Naive thymus-derived CD4-positive, alpha-beta T cell (primary cell): ENCODE data around the gene SLC17A5. TPM values are rescaled to one million over a fixed set of nuclear protein-coding genes. Genes with fewer than 3 reads are reported as not detected.
"Not testable (repeated sequence)": the region's sequence is repeated elsewhere in the genome, so short reads cannot be mapped to it uniquely, and the experiment has no call there.

Experiments used
- ATAC-seq: fragments of 150-1000 bp; cut with Tn5 transposase; 2 replicates; pipeline ENCODE4 v1.10.0; 2021; ENCODE audit warnings: mild to moderate bottlenecking, moderate library complexity
- CTCF ChIA-PET: fragments of 350-600 bp; sonication (Branson Sonifier 250); formaldehyde crosslinking; loops from one replicate; lab custom pipeline; 2021; ENCODE audit warnings: antibody characterized with exemption; lab: Charles Lee
- POLR2A ChIA-PET: fragments of 350-600 bp; sonication (Branson Sonifier 250); formaldehyde crosslinking; loops from one replicate; lab custom pipeline; 2021; ENCODE audit warnings: antibody characterized with exemption, inconsistent platforms; lab: Charles Lee
- DNase-seq, 9 donors: peaks; one replicate each; pipeline versions ENCODE4 v3.0.0 to v3.0.0-alpha.2; 2020 to 2022; ENCODE audit warnings: mixed read lengths in 1 of 9
- H3K27ac ChIP-seq: one replicate; pipeline ENCODE4 v1.7.0; 2013; ENCODE audit warnings: mild to moderate bottlenecking, low read depth, low read length, moderate library complexity
- H3K27me3 ChIP-seq, 2 donors: one replicate each; pipeline ENCODE4 v1.7.0; 2013; ENCODE audit warnings: low read length in 2 of 2, mild to moderate bottlenecking in 2 of 2, moderate library complexity in 2 of 2; ENCODE audit not compliant: control insufficient read depth in 2 of 2, insufficient read depth in 2 of 2
- H3K36me3 ChIP-seq, 3 experiments: 1 replicate in 2 of 3; 2 replicates in 1 of 3; pipeline ENCODE4 v1.7.0; 2013; ENCODE audit warnings: low read length in 3 of 3, mild to moderate bottlenecking in 3 of 3, moderate library complexity in 1 of 3; ENCODE audit not compliant: insufficient read depth in 3 of 3, control insufficient read depth in 2 of 3
- H3K4me1 ChIP-seq, 2 donors: one replicate each; pipeline ENCODE4 v1.7.0; 2013; ENCODE audit warnings: low read length in 2 of 2, mild to moderate bottlenecking in 2 of 2, moderate library complexity in 1 of 2; ENCODE audit not compliant: control insufficient read depth in 2 of 2, insufficient read depth in 2 of 2
- H3K4me3 ChIP-seq: 2 replicates; pipeline ENCODE4 v1.7.0; 2013; ENCODE audit warnings: mild to moderate bottlenecking, low read length
- H3K9me3 ChIP-seq, 3 experiments: 1 replicate in 2 of 3; 2 replicates in 1 of 3; pipeline ENCODE4 v1.7.0; 2013; ENCODE audit warnings: low read length in 3 of 3; ENCODE audit not compliant: control insufficient read depth in 2 of 3
- H3K27ac Mint-ChIP-seq, 9 donors: one replicate each; pipeline ENCODE4 v1.8.0; 2020 to 2022; ENCODE audit warnings: mixed read lengths in 9 of 9, mild to moderate bottlenecking in 8 of 9, moderate library complexity in 5 of 9, inconsistent platforms in 2 of 9
- H3K27me3 Mint-ChIP-seq, 5 donors: one replicate each; pipeline ENCODE4 v1.8.0; 2021 to 2022; ENCODE audit warnings: mixed read lengths in 5 of 5, mild to moderate bottlenecking in 1 of 5
- H3K36me3 Mint-ChIP-seq, 5 donors: one replicate each; pipeline ENCODE4 v1.8.0; 2020 to 2022; ENCODE audit warnings: mixed read lengths in 5 of 5, mild to moderate bottlenecking in 3 of 5, inconsistent platforms in 1 of 5
- H3K4me1 Mint-ChIP-seq, 7 donors: one replicate each; pipeline ENCODE4 v1.8.0; 2020 to 2022; ENCODE audit warnings: mixed read lengths in 7 of 7, mild to moderate bottlenecking in 3 of 7, inconsistent platforms in 1 of 7
- H3K4me3 Mint-ChIP-seq, 10 donors: one replicate each; pipeline ENCODE4 v1.8.0; 2020 to 2022; ENCODE audit warnings: mild to moderate bottlenecking in 10 of 10, mixed read lengths in 10 of 10, moderate library complexity in 6 of 10, inconsistent platforms in 2 of 10
- H3K9me3 Mint-ChIP-seq, 11 donors: one replicate each; pipeline ENCODE4 v1.8.0; 2020 to 2022; ENCODE audit warnings: mixed read lengths in 11 of 11, mild to moderate bottlenecking in 4 of 11, inconsistent platforms in 1 of 11, moderate library complexity in 1 of 11
- intact Hi-C, 2 donors: fragments of 100-400 bp; cut with micrococcal nuclease; formaldehyde crosslinking; loops; one replicate each; pipeline ENCODE4 v1.15.1; 2023
- polyA plus RNA-seq, 2 donors: library from polyadenylated mRNA; unstranded; fragments of 300-500 nt; fragmentation: Illumina TruSeq; gene quantifications; one replicate each; pipeline ENCODE4 v1.2.3, GENCODE V29; 2021
- total RNA-seq, 6 experiments: library from RNA in 5 of 6; stranded (reverse) in 5 of 6; gene quantifications; 1 replicate in 5 of 6; 2 replicates in 1 of 6; pipeline ENCODE4 v1.2.3 and lab custom pipeline; 2021 to 2026

SLC17A5 gene
- total and polyA plus RNA-seq, 7 experiments from 2014 or later, result 6.0 to 13.8 (median 8.6) TPM

DNA sequence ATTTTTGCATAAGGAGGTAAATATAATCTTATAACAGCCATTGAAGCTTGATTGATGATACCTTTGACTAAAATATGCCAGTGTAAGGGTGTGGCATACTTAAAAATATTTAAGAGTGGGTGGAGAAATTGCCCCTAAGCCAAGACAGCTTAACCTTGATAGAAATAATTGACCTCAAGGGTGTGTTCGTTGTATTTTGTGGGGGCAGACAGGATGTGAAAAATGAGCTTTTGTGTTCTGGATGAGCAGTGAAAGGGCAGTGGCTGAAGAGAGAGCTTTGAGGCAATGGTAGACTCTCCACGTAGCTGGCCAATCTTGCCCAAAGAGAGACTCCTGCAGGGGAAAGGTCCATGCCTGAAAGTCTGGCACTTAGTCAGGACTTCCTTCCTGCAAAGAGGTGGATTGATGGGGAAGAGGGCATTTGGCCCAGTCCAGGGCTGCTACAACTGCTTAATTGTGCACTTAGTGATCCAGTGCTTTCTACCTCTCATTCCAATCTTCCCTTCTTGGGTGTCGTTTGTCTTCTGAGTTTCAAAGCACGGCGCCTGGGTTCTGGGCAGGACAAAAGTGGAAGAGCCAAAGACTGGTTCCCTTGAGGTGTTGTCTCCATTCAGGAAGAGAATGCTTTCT lies 26.6 kb upstream of the SLC17A5 start:
- H3K9me3 ChIP-seq, result no peaks in the 10 kb centered on the region
- Mint-ChIP-seq H3K27ac (no peak overlapping the region), H3K9me3 (peaks cover 0 to 22% (median 9%) of the 10 kb centered on the region in 11 donors), H3K36me3 (peaks cover 0 to 9% (median 3%) of the 10 kb centered on the region in 5 donors), H3K4me1 (peaks cover 0 to 3% (median 0%) of the 10 kb centered on the region in 7 donors), H3K4me3 (no peak overlapping the region), H3K27me3 (peaks cover 0 to 18% (median 6%) of the 10 kb centered on the region in 5 donors)
- H3K4me1 ChIP-seq, result no peaks in the 10 kb centered on the region
- DNase-seq (no peak), ATAC-seq (no peak)
- ChIA-PET POLR2A (no interaction called here), CTCF (no interaction called here)
- no peaks in the 10 kb centered on the region for H3K36me3 ChIP-seq
- intact Hi-C loops, result no loop called here
- H3K27ac ChIP-seq, result no peak overlapping the region
- no peak overlapping the region for H3K4me3 ChIP-seq
- H3K27me3 ChIP-seq, result no peaks in the 10 kb centered on the region

DNA sequence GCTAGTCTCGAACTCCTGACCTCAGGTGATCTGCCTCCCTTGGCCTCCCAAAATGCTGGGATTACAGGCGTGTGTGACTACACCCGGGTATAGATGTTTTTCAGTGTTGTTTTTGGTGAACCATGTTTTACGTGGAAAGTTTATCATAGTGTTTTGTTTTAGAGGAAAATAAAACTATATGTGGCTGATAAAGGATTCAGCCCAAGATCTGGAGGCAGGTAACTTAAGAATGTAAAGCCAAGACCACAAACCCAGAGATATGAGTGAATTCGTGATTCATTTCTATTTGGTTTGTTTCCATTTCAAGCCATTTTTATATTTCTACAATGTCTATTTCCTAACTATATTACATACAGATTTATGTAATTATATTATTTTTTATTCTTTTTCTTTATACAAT lies 26.1 kb upstream of the SLC17A5 start:
- intact Hi-C loops, result loop anchor here in 1 of 2 donors (5.0 kb wide), 1 partner anchor 1527 kb away; the partner anchor contains the start of gene COL12A1
- Mint-ChIP-seq H3K27me3 (peaks cover 0 to 16% (median 6%) of the 10 kb centered on the region in 5 donors), H3K9me3 (peaks cover 0 to 20% (median 9%) of the 10 kb centered on the region in 11 donors)
- H3K4me3 Mint-ChIP-seq, H3K4me1 ChIP-seq, H3K27me3 ChIP-seq, H3K27ac ChIP-seq, DNase-seq, H3K36me3 Mint-ChIP-seq, ATAC-seq, H3K36me3 ChIP-seq, CTCF ChIA-PET, POLR2A ChIA-PET, H3K9me3 ChIP-seq, H3K4me3 ChIP-seq, H3K4me1 Mint-ChIP-seq, H3K27ac Mint-ChIP-seq: not testable (repeated sequence)

DNA sequence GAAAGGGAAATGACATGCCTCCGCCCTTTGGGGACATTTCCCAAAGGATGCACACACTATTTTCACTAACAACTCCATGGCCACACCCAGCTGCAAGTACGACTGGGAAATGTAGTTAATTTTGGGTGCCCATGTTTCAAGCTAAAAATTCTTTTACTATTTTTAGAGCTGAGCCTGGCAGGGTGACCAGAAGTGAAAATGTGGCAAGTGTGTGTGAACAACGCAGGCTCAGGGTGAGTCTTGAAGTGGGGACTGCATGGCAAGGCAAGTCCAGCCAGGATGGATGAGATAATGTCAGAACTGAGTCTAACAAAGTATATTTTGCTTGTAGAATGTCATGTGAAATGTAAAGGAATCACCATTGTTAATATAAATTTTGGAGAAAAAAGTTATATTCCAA lies 25.2 kb upstream of the SLC17A5 start:
- Mint-ChIP-seq H3K9me3 (peaks cover 0 to 15% (median 9%) of the 10 kb centered on the region in 11 donors), H3K27ac (no peak overlapping the region), H3K4me1 (peaks cover 0 to 4% (median 0%) of the 10 kb centered on the region in 7 donors), H3K4me3 (no peak overlapping the region), H3K27me3 (peaks cover 0 to 16% (median 6%) of the 10 kb centered on the region in 5 donors), H3K36me3 (peaks cover 0 to 9% (median 3%) of the 10 kb centered on the region in 5 donors)
- ATAC-seq (no peak), DNase-seq (no peak)
- H3K4me3 ChIP-seq, result no peak overlapping the region
- intact Hi-C loops, result loop anchor here in 1 of 2 donors (5.0 kb wide), 1 partner anchor 1528 kb away; the partner anchor contains the start of gene COL12A1
- no peaks in the 10 kb centered on the region for H3K27me3 ChIP-seq
- ChIA-PET CTCF (interaction anchor here (0.6 kb wide), 1 partner anchor 1854 kb away, joined by 3 read pairs; no protein-coding TSS in a partner anchor), POLR2A (no interaction called here)
- no peaks in the 10 kb centered on the region for H3K36me3 ChIP-seq
- H3K27ac ChIP-seq, result no peak overlapping the region
- H3K9me3 ChIP-seq, result no peaks in the 10 kb centered on the region
- H3K4me1 ChIP-seq, result no peaks in the 10 kb centered on the region

GRCh38 chr6:73675466-73676098 lies 21.8 kb upstream of the SLC17A5 start:
- Mint-ChIP-seq H3K4me1 (peaks cover 0 to 4% (median 0%) of the 10 kb centered on the region in 7 donors), H3K27ac (no peak overlapping the region)

GRCh38 chr6:73671911-73672685 lies 18.3 kb upstream of the SLC17A5 start:
- DNase-seq (no peak), ATAC-seq (peak; percentile 41)
- ChIA-PET POLR2A (interaction anchor here (0.6 kb wide), 2 partner anchors 28 to 395 kb away, joined by 3 read pairs; no protein-coding TSS in a partner anchor), CTCF (interaction anchor here (0.5 to 1.5 kb wide), 3 partner anchors 19 to 1958 kb away, joined by 3 to 5 read pairs (median 3); no protein-coding TSS in a partner anchor)
- intact Hi-C loops, result no loop called here
- Histone ChIP-seq H3K27me3 (no peaks in the 10 kb centered on the region), H3K9me3 (no peaks in the 10 kb centered on the region), H3K27ac (no peak overlapping the region), H3K4me1 (no peaks in the 10 kb centered on the region), H3K36me3 (no peaks in the 10 kb centered on the region), H3K4me3 (no peak overlapping the region)
- no peaks in the 10 kb centered on the region for H3K36me3 Mint-ChIP-seq
- no peaks in the 10 kb centered on the region for H3K9me3 Mint-ChIP-seq
- no peak overlapping the region for H3K27ac Mint-ChIP-seq
- H3K4me3 Mint-ChIP-seq, result no peak overlapping the region
- H3K27me3 Mint-ChIP-seq, result peaks cover 21 to 43% (median 31%) of the 10 kb centered on the region in 5 donors
- H3K4me1 Mint-ChIP-seq, result peaks cover 0 to 4% (median 0%) of the 10 kb centered on the region in 7 donors

More at GRCh38 chr6:73675466-73676098, 21.8 kb upstream of the SLC17A5 start:
- H3K4me3 Mint-ChIP-seq, result no peak overlapping the region
- DNase-seq (peak; percentile 31 to 74 (median 59)), ATAC-seq (peak; percentile 92)
- no peak overlapping the region for H3K4me3 ChIP-seq
- H3K27me3 Mint-ChIP-seq, result peaks cover 4 to 23% (median 21%) of the 10 kb centered on the region in 5 donors
- no peaks in the 10 kb centered on the region for H3K27me3 ChIP-seq
- H3K27ac ChIP-seq, result no peak overlapping the region
- no peaks in the 10 kb centered on the region for H3K9me3 Mint-ChIP-seq
- POLR2A ChIA-PET, result no interaction called here
- intact Hi-C loops, result loop anchor here (1.0 to 5.0 kb wide), 7 partner anchors 20 to 1534 kb away; partner anchors contain the start of genes COL12A1 (in 1 of the 2) and SLC17A5 (in 1 of the 2)
- H3K36me3 Mint-ChIP-seq, result no peaks in the 10 kb centered on the region
- no peaks in the 10 kb centered on the region for H3K9me3 ChIP-seq
- no peaks in the 10 kb centered on the region for H3K4me1 ChIP-seq
- H3K36me3 ChIP-seq, result no peaks in the 10 kb centered on the region
- CTCF ChIA-PET, result interaction anchor here (0.9 to 5.0 kb wide), 4 partner anchors 21 to 1536 kb away, joined by 3 to 28 read pairs (median 5); no protein-coding TSS in a partner anchor

GRCh38 chr6:73669005-73669404 lies 15.2 kb upstream of the SLC17A5 start:
- intact Hi-C loops, result no loop called here
- H3K4me1 Mint-ChIP-seq, result peaks cover 0 to 5% (median 0%) of the 10 kb centered on the region in 7 donors
- H3K27me3 ChIP-seq, result no peaks in the 10 kb centered on the region
- no peak overlapping the region for H3K27ac ChIP-seq
- H3K9me3 ChIP-seq, result no peaks in the 10 kb centered on the region
- H3K27ac Mint-ChIP-seq, result no peak overlapping the region
- no peaks in the 10 kb centered on the region for H3K36me3 Mint-ChIP-seq
- CTCF ChIA-PET, result no interaction called here
- no peak for DNase-seq
- peaks cover 31 to 51% (median 34%) of the 10 kb centered on the region in 5 donors for H3K27me3 Mint-ChIP-seq
- no peaks in the 10 kb centered on the region for H3K4me1 ChIP-seq
- POLR2A ChIA-PET, result no interaction called here
- H3K36me3 ChIP-seq, result no peaks in the 10 kb centered on the region
- no peaks in the 10 kb centered on the region for H3K9me3 Mint-ChIP-seq
- H3K4me3 ChIP-seq, result no peak overlapping the region
- no peak overlapping the region for H3K4me3 Mint-ChIP-seq
- ATAC-seq, result no peak
